Retina (tissue), 1 donor: ENCODE results near the gene PDIK1L.

ENCODE experiments used
- DNase-seq: peaks from one replicate; pipeline ENCODE4 v3.0.0-alpha.2; 2016

PDIK1L gene

DNA sequence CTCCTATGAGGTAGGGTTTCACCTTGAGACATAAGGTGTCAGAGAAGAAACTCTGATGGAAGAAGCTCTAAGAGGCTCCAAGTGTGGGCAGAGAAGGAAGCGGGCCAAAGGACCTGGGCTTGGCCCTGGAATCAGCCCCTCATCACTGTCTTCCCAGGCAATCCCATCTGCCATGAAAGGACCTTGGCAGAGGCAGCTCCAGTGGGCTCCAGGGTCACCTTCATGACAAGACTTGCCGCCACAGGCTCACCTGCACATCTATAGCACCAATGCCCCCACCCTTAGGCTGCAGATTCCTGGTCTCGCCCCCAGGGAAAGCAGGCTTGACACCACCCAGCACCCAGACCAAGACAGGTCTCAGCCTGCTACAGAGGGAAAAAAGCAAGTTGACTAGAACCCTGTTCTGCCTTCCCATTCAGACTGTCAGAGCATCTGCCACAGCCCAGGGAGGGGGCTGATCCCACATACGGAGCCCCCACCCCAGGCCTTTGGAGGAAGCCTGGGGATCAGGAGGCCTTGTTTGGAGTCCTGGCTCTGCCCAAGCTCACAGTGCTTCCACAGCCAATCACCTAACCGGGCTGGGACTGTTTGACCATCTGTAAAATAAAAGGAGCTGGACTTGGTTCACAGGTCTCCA, 46.8 kb downstream of the PDIK1L start:
- DNase-seq = no peak

- DNase-seq = no peak
These were observed 47.5 kb downstream of the PDIK1L start, which contains the start of gene FAM110D for GRCh38 chr1:26158908-26159742. Gene FAM110D (plus strand): TSS chr1:26159079. CDS start chr1:26161292, 2,213 bp downstream.

- no peak for DNase-seq
These were observed 48.1 kb downstream of the PDIK1L start for GRCh38 chr1:26159743-26160039.

- DNase-seq = no peak
These were observed 49.1 kb downstream of the PDIK1L start for GRCh38 chr1:26160527-26161414.

- DNase-seq = peak; percentile 91
These were observed 50.0 kb downstream of the PDIK1L start for GRCh38 chr1:26161415-26162219.

- no peak for DNase-seq
These were observed 50.6 kb downstream of the PDIK1L start for GRCh38 chr1:26162220-26162709.

DNA sequence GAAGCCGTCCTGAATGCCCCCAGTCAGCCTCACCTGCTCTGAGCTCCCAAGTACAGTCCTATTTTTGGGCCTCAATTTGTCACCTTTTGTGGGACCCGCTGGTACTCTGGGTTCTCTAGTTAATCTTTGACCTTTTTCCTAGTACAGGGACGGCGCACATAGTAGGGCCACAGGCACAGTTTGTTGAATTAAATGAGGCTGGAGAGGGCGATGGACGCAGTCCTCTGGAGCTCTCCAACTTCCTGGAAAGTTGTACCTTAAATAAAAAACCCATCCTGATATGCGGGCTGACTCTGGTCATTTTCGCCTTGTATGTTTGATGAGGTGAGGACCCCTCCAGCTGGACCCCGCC, 52.0 kb downstream of the PDIK1L start:
- no peak for DNase-seq

DNA sequence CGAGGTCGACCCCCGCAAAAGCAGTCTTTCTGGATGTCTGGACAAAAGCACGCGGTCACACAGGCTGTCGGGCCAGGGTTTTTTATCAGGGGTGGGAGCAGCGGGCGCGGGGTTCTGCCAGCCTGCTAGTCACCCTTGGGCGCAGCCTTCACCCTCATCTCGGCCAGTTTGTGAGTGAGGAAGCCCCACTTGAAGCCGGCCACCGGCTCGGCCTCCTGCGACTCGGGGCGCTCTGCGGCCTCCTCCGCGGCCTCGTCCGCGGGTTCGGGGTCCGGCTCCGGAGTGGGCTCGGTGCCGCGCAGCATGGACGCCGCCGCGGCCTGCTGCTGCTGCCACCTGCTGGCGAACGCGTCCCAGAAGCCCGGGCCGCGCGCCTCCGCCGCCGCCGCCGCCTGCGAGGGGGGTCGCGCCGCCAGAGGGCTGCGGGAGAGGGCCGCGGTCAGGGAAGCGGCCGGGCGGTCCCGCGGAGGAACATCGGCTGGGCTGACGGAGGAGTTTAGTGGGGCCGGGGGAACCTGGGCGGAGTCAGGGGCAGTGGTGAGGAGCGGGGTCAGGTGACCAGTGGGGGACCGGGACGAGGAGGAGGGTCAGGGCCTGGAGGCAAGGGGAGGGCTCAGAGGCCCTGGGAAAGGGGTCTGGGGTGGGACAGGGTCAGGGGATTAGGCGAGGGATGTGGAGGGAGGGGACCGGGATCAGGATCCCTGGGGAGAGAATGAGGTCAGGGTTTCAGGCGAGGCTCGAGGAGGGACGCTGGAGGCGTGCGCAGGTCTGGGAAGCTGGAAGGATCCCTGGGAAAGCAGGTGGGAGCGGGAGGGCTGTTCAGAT, 52.6 kb downstream of the PDIK1L start:
- peak; percentile 81 for DNase-seq

- DNase-seq = no peak
These were observed 53.5 kb downstream of the PDIK1L start for GRCh38 chr1:26164861-26165842.

- no peak for DNase-seq
These were observed 55.2 kb downstream of the PDIK1L start for GRCh38 chr1:26166719-26167281.

- peak; percentile 76 for DNase-seq
These were observed 57.0 kb downstream of the PDIK1L start, which contains the start of gene C1orf232 for GRCh38 chr1:26168410-26169197. Gene C1orf232 (minus strand): TSS chr1:26168963. CDS start chr1:26168499, 464 bp downstream.

GRCh38 chr1:26169198-26169554, 57.6 kb downstream of the PDIK1L start:
- DNase-seq = no peak

- peak; percentile 93 for DNase-seq
These were observed 58.2 kb downstream of the PDIK1L start, which contains the start of gene ZNF593 for GRCh38 chr1:26169669-26170471. Gene ZNF593 (plus strand): TSS chr1:26169908. CDS start chr1:26169984, 76 bp downstream.

DNA sequence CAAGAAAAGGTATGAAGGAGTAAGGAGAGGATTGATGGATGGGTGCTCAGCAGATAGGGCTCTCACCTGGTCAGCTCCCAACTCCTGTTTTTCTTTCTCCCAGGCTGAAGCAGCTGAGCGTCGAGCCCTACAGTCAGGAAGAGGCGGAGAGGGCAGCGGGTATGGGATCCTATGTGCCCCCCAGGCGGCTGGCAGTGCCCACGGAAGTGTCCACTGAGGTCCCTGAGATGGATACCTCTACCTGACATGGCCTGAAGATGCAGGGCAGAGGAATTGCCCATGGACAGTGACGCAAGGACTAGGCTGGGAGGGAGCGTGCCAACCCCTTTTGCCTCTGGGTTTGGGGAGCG, 58.8 kb downstream of the PDIK1L start:
- no peak for DNase-seq

DNA sequence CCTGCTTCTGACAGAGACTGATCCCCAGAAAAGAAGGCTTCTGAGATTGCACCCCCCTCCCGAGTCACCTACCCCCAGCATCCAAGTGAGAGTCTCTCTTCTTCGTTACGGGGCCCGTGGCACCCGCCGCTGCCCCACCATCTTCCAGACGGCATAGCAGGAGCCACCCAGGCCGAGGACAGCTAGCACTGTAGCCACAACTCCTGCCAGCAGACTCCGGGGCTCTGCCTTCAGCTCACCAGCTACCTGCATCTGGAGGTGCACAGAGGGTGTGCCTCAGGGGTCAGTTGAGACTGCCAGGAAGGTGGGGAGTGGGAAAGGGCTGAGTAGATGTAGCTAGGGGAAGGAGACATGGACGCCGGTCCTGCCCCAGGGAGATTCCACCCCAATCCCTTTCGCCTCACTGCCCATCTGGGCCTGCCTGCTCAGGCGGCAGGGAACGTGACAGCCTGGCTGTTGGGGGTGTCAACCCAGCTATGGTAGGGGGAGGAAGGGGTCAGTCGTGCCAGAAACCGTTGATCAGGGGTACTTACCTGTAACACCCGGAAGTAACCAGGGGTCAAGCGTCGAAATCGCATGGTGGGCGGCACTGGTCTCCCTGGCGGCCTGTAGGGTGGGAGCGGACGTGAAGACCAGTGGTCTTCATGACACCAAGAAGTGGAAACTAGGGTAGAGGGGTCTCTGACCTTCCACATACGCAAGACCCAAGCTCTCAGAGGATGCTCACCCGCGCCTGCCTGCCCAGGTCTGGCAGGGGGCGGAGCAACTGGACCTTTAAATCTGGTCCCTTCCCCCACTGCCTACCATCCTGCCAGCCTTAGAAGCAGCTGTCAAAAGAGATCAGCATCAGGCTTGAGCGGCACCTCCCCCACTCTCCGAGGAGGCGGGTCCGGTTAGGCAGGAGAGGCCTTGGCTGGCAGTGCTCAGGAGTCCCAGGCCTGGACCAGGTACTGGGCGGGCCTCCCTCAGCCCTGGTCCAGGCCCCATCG, 59.8 kb downstream of the PDIK1L start, which contains the start of gene ZNF593OS:
Gene ZNF593OS (minus strand): TSS at position 749 of the 989 bp plus-strand sequence. CDS start 171 bp downstream, at position 578.
- peak; percentile 98 for DNase-seq
